Activated T-helper 1 cell treated with Interleukin-2 at 50 U/mL for 16 hours (primary cell): ENCODE measurements around the gene NAV3.
"Not testable (repeated sequence)": the region's sequence is repeated elsewhere in the genome, so short reads cannot be mapped to it uniquely, and the experiment has no call there.

Experiments
- DNase-seq: peaks from one replicate; pipeline ENCODE4 v3.0.0-alpha.2; 2020; ENCODE audit warnings: low read depth

NAV3 gene

GRCh38 chr12:78040111-78040510 is 209.4 kb downstream of the NAV3 start:
- DNase-seq: no peak

- no peak for DNase-seq
These were observed 220.1 kb downstream of the NAV3 start for GRCh38 chr12:78050790-78051189.

- no peak for DNase-seq
These were observed 224.9 kb downstream of the NAV3 start for GRCh38 chr12:78055545-78055944.

DNA sequence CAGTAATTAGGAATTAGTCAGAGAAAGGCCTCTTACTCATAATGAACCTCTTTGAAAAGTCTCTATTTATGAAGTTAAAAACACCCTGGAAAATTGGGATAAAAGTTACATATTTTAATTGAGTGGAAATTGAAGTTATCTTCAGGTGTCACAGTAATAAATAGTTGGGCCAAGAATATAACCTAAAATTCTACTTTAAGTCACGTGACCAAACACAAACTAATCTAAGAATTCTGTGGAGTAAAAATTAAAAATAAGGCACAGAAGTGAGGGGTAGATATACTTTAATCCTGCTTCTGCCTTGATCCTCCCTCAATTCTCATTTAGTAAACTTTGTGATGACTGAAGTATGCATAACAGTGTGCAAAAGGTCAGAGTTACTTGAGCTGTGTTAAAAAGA is 226.4 kb downstream of the NAV3 start:
- DNase-seq: no peak

- no peak for DNase-seq
These were observed 229.5 kb downstream of the NAV3 start for GRCh38 chr12:78060186-78060585.

- DNase-seq: no peak
These were observed 232.1 kb downstream of the NAV3 start for GRCh38 chr12:78062786-78063185.

DNA sequence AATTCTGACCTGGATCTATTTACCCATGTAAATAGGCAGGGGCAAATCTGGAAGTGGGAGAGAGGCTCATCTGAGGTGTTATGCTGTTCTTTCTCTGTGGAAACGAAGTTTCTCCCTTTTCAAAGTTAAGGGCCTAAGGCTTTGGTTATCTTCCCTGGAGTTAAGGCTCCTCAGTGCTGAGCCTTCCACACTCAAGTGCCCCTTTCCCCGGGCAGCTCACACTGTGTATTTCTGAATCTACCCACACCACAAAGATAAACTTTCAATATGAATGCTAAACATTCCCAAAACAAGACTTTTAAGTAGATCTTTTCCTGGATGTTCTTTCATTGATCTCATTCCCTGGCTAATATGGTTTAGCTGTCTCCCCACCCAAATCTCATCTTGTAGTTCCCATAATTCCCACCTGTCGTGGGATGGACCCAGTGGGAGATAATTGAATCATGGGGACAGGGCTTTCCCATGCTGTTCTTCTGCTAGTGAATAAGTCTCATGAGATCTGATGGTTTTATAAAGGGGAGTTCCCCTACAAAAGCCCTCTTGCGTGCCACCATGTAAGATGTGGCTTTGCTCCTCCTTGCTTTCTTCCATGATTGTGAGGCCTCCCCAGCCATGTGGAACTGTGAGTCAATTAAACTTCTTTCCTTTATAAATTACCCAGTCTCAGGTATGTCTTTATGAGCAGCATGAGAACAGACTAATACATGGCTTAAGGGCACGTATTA is 251.1 kb downstream of the NAV3 start:
- DNase-seq: no peak

GRCh38 chr12:78085542-78086182 is 255.0 kb downstream of the NAV3 start:
- no peak for DNase-seq

GRCh38 chr12:78086553-78087362 is 256.1 kb downstream of the NAV3 start:
- DNase-seq: no peak

DNA sequence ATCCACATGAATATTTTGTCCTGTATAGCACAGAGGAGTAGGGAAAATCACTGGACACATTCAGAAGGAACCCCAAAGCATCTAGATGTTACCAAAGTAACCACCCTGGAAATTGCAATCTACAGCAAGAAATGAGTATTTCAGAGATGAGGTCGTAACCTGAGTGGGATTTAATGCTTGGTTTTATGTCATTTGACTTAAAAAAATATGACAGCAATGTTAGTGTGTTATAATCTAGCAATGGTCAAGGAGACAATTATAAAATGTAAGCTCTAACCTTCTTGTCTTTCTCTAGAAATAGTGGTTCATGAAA is 256.6 kb downstream of the NAV3 start:
- DNase-seq: no peak

DNA sequence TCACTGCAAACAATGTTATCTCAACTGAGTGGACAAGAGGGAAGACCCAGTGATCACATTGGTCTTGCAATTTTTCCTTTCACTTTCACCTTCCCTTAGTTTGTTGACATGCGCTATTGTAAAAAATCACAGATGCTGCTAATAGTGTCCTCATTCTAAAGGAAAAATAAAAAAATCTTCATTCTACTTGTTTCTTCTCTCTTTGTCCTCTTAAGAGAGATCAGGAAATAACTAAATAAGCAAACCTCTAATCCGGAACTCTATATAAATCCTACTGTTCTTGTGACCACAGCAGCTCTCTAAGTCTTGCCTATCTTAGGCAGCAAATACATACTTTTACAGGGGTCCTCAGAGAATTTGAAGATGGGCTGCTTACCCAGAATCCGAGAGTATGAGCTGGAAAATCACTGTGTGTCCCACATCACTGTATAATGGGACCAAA is 257.7 kb downstream of the NAV3 start:
- DNase-seq: no peak

- no peak for DNase-seq
These were observed 259.6 kb downstream of the NAV3 start for GRCh38 chr12:78090266-78090665.

DNA sequence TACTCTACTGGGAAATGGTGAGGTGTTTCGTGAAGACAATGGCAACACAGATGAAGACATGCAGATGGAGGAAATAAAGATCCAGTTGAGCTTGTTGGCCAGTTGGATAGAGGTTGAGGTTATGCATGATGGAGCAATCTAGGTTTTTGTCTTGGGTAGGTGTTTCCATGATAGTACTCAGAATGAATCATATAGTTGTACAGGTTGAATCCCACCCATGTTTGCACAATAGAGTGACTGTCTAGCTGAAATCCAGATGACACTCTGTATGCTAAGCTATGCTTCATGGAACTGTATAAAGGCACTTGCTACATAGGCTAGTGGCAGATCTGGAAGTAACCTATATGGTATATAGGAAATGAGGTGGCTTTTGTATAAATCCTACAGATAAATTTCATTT is 264.9 kb downstream of the NAV3 start:
- DNase-seq: no peak

GRCh38 chr12:78096909-78097597 is 266.4 kb downstream of the NAV3 start:
- no peak for DNase-seq

DNA sequence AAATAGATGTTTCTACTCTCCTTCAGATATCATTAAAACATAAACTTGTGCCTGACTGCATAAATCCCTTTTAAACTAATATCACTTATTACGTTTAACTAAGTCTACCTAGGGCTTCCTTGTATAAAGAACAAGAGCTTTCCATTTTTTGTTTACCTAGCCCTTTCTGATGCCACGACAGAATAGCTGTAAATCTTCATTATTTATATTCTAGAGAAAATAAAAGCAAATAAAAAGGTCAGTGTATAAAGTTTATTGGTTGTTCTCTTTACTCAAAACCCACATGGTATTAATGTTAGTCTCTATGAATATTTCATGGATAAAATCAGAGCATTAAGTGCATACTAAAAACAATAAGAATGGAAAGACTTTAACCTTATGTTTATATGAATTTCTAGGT is 269.1 kb downstream of the NAV3 start:
- no peak for DNase-seq

GRCh38 chr12:78101113-78101876 is 270.6 kb downstream of the NAV3 start:
- DNase-seq: no peak

- no peak for DNase-seq
These were observed 271.4 kb downstream of the NAV3 start for GRCh38 chr12:78101946-78102635.

DNA sequence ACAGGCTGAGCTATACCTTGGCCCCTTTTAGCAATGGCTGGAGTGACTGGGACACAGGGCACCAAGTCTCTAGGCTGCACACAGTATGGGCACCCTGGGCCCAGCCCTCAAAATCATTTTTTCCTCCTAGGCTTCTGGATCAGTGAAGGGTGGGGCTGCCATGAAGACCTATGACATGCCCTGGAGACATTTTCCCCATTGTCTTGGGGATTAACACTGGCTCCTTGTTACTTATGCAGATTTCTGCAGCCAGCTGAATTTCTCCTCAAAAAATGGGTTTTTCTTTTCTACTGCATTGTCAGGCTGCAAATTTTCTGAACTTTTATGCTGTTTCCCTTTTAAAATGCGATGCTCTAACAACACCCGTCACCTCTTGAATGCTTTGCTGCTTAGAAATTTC is 272.1 kb downstream of the NAV3 start:
- not testable (repeated sequence) for DNase-seq

DNA sequence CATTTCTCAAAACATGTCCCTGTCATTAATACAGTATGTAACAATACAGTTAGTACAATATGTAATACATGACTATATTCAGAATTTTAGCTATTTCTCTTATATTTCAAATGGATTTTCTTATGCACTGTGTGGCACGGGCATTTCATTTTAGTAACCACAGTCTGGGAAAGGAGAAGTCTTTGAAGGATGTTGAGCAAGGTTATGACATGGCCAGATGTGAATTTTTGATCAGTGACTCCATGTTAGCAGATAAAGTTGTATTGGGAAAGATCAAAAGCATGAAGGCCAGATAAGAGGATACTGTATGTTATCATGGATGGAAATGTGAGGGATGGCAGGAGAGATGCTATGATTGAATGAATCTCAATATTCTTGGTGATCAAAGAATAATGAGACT is 285.2 kb downstream of the NAV3 start:
- no peak for DNase-seq

- DNase-seq: no peak
These were observed 287.3 kb downstream of the NAV3 start for GRCh38 chr12:78118036-78118435.

DNA sequence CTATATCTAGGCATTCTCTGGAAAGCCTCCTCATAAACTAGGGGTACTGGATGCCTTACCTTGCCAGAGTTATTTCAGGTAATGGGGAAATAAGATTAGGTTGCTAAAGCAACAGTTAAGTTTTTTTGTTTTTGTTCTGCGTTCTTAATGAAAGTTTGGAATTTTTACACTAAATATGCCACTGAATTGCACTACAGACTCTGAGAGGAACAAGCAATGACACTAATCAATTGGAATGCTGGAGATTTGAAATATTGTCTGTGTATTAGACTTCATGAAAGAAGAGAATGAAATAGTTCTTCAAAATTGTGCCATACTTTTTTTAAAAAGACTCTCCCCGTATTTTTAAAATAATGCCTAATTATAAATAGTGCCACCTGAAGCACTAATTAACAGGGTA is 287.8 kb downstream of the NAV3 start:
- no peak for DNase-seq
